ENCODE data around the gene DUSP16.

Gene DUSP16

DNA sequence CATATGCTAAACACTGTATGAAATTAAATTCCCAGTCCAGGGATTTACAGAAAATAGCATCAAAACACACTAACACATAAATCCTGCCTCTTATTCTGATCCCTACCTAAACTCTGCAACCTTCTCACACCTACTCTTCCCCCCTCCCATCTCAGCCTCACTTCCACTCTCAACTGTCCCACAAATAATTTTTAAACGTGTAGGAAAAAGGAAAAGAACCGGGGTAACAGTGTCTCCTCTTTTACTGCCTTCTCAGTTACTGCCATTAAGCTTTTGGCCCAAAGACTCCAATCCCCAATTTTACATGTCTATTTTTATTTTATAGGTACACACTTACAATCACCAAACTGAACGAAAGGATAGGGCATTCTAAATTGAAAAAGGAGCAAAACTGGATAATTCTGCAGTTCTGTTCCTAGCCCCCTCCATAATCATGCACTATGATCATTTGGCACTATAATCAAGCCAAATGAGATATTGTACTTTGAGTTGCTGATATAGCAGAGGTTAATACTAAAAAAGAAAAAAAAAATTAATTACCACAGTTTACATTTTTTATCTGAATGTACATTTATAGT lies 2.9 kb downstream of the DUSP16 start:
- Histone ChIP-seq H3K27me3 (ENCODE audit: insufficient read depth, poor library complexity, severe bottlenecking) (no peaks in the 10 kb centered on the region), H3K27ac (replicated peaks) (no peak overlapping the region), H3K4me3 (replicated peaks; ENCODE audit: insufficient read depth, low read length) (no peak overlapping the region)
- DNase-seq (ENCODE audit: low read depth in 1 of 2, low spot score in 1 of 2), result no peak
- TF ChIP-seq GABPA (IDR thresholded peaks at IDR 0.05; ENCODE audit: low read depth) (no peak), POLR2AphosphoS5 (IDR thresholded peaks at IDR 0.05; ENCODE audit: low read depth) (no peak), SPI1 (IDR thresholded peaks at IDR 0.05; ENCODE audit: borderline replicate concordance, low read depth) (no peak)
- TF ChIP-seq, protein P1, sequence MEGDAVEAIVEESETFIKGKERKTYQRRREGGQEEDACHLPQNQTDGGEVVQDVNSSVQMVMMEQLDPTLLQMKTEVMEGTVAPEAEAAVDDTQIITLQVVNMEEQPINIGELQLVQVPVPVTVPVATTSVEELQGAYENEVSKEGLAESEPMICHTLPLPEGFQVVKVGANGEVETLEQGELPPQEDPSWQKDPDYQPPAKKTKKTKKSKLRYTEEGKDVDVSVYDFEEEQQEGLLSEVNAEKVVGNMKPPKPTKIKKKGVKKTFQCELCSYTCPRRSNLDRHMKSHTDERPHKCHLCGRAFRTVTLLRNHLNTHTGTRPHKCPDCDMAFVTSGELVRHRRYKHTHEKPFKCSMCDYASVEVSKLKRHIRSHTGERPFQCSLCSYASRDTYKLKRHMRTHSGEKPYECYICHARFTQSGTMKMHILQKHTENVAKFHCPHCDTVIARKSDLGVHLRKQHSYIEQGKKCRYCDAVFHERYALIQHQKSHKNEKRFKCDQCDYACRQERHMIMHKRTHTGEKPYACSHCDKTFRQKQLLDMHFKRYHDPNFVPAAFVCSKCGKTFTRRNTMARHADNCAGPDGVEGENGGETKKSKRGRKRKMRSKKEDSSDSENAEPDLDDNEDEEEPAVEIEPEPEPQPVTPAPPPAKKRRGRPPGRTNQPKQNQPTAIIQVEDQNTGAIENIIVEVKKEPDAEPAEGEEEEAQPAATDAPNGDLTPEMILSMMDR (IDR thresholded peaks at IDR 0.05; ENCODE audit: insufficient read depth, low read length), result no peak
- TF ChIP-seq, protein P2, sequence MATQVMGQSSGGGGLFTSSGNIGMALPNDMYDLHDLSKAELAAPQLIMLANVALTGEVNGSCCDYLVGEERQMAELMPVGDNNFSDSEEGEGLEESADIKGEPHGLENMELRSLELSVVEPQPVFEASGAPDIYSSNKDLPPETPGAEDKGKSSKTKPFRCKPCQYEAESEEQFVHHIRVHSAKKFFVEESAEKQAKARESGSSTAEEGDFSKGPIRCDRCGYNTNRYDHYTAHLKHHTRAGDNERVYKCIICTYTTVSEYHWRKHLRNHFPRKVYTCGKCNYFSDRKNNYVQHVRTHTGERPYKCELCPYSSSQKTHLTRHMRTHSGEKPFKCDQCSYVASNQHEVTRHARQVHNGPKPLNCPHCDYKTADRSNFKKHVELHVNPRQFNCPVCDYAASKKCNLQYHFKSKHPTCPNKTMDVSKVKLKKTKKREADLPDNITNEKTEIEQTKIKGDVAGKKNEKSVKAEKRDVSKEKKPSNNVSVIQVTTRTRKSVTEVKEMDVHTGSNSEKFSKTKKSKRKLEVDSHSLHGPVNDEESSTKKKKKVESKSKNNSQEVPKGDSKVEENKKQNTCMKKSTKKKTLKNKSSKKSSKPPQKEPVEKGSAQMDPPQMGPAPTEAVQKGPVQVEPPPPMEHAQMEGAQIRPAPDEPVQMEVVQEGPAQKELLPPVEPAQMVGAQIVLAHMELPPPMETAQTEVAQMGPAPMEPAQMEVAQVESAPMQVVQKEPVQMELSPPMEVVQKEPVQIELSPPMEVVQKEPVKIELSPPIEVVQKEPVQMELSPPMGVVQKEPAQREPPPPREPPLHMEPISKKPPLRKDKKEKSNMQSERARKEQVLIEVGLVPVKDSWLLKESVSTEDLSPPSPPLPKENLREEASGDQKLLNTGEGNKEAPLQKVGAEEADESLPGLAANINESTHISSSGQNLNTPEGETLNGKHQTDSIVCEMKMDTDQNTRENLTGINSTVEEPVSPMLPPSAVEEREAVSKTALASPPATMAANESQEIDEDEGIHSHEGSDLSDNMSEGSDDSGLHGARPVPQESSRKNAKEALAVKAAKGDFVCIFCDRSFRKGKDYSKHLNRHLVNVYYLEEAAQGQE (IDR thresholded peaks at IDR 0.05; ENCODE audit: insufficient replicate concordance, low read depth), result no peak

DNA sequence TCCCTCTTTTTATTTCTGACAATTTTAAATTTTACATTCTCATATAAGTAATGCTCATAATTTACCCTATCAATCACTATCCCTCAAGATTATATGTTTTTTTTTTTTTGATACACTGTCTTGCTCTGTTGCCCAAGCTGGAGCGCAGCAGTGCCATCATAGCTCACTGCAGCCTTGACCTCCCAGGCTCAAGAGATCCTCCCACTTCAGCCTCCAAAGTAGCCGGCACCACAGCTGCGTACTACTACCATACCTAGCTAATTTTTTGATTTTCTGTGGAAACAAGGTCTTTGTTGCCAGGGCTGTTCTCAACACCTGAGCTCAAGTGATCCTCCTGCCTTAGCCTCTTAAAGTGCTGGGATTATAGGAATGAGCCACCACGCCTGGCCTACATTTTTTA lies 4.4 kb downstream of the DUSP16 start:
- Histone ChIP-seq H3K27ac (replicated peaks) (no peak overlapping the region), H3K4me3 (replicated peaks; ENCODE audit: insufficient read depth, low read length) (no peak overlapping the region), H3K27me3 (ENCODE audit: insufficient read depth, poor library complexity, severe bottlenecking) (no peaks in the 10 kb centered on the region)
- TF ChIP-seq GABPA (IDR thresholded peaks at IDR 0.05; ENCODE audit: low read depth) (no peak), SPI1 (IDR thresholded peaks at IDR 0.05; ENCODE audit: borderline replicate concordance, low read depth) (no peak), POLR2AphosphoS5 (IDR thresholded peaks at IDR 0.05; ENCODE audit: low read depth) (no peak)
- TF ChIP-seq, protein P2 (IDR thresholded peaks at IDR 0.05; ENCODE audit: insufficient replicate concordance, low read depth), result no peak
- TF ChIP-seq, protein P1 (IDR thresholded peaks at IDR 0.05; ENCODE audit: insufficient read depth, low read length), result no peak
- DNase-seq (ENCODE audit: low read depth in 1 of 2, low spot score in 1 of 2), result no peak

DNA sequence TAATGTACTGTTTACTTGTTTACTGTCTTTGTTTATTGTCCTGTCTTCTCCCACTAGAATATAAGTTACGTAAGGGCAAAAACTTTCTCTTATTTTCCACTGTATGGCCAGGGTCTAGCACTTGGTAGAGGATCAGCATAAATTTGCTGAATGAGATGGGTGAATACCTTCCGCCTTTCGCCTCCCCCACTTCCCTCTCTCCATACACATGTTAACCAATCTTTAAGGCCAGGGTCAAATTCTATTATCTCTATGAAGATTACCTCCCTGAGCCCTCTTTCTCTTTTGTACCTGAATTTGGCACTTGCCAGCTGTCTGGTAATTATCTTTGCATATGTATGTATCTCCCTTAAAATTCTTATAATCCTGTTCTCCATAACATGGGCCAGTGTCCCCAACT lies 4.9 kb downstream of the DUSP16 start:
- H3K4me3 ChIP-seq (replicated peaks; ENCODE audit: insufficient read depth, low read length), result no peak overlapping the region
- no peak for DNase-seq (ENCODE audit: low read depth in 1 of 2, low spot score in 1 of 2)
- no peak overlapping the region for H3K27ac ChIP-seq (replicated peaks)
- no peaks in the 10 kb centered on the region for H3K27me3 ChIP-seq (ENCODE audit: insufficient read depth, poor library complexity, severe bottlenecking)
- TF ChIP-seq POLR2AphosphoS5 (IDR thresholded peaks at IDR 0.05; ENCODE audit: low read depth) (no peak), GABPA (IDR thresholded peaks at IDR 0.05; ENCODE audit: low read depth) (no peak), SPI1 (IDR thresholded peaks at IDR 0.05; ENCODE audit: borderline replicate concordance, low read depth) (no peak)
- TF ChIP-seq, protein P1 (IDR thresholded peaks at IDR 0.05; ENCODE audit: insufficient read depth, low read length), result no peak
- TF ChIP-seq, protein P2 (IDR thresholded peaks at IDR 0.05; ENCODE audit: insufficient replicate concordance, low read depth), result no peak
